GM15510 (cell line): ENCODE measurements around the gene CHCHD6.

Source experiments
- POLR2A ChIP-seq: IDR thresholded peaks from 3 replicates; pipeline ENCODE4 v1.6.1; 2011; ENCODE audit warnings: borderline replicate concordance; ENCODE audit not compliant: insufficient read length; ENCODE audit errors: extremely low read depth

CHCHD6 gene

DNA sequence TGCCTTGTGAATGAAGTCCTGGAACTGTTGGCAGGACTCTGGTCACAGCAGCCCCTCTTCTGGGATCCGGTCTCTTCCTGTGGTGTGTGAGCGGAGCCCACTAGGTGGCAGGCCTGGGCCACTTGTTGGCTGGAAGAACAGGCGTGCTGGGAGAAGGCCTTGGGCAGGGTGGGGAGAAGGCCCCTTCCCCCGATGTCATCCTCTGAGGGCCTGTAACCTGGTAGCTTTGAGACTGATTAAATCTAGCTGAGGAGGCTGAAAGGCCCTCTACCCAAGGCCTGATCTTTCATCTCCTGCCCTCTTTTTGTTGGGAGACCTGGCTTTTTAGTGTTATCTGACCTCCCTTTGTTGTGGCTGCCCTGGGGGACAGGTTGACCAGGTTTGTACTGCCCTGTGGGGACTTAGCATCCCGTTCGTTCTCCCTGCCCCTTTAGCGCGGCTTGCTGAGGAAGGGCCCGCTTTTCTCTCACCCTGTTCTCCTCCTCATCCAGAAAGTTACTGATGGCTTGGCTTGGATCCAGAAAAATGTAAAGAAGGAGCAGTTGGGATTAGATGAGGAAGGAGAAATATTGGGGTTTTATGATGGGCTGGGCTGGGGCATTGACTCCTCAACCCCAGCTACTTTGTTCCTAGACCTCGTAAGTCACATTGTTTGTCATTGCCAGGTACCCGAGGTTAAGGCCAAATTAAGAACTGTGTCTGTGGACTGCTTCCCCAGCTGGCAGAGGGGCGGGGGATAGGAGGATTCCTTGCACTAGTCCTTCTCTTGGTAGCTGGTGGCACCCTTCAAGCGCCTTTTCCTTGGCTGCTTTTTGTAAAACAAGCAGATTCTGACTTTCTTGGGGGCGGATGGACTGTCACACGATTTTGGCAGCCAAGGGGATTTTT is 48.5 kb downstream of the CHCHD6 start:
- no peak for TF ChIP-seq POLR2A

DNA sequence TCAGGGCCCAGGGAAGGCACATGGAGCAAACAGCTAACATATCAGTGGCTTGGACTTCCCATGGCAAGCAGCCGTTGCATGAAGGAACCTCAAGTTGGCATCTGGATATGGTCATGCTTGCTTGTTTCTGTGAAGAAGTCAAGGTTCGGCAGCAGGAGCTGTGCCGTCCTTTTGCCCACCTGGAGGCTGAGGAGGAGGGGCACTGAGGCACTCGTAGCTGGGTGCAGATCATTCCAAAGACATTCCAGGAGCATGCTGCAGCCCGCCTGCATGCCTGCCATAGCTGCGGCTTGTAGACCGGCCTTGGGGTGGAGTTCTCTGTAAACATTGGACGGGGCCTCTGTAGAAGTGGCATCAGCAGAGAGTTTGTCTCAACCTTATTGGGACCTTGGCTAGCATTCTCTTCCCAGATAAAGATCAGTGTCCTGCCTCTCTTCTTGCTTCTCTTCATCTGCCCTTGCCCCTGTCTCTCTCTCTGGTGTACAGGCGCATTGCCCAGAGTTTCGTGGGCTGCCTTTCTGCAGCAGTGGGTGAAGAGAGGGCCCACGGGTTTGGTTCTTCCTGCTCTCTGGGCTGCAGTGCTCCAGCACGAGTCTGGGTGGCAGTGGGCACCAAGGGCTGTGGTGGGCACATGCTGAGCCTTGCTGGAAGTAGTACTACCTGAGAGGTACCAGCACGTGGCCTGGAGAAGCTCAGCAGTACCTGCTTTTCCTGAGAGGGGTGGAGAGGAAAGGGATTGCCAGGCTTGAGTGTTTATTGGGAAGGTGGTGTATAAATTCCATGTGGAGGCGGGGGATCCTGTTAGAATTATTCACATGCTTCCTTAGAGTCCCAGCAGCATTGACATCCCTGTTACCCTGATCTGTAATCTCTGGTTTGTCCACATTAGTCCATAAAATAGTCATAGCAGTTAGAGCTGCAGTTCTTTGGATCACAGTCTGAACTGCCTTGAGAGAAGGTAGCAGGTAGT is 49.4 kb downstream of the CHCHD6 start:
- no peak for TF ChIP-seq POLR2A

DNA sequence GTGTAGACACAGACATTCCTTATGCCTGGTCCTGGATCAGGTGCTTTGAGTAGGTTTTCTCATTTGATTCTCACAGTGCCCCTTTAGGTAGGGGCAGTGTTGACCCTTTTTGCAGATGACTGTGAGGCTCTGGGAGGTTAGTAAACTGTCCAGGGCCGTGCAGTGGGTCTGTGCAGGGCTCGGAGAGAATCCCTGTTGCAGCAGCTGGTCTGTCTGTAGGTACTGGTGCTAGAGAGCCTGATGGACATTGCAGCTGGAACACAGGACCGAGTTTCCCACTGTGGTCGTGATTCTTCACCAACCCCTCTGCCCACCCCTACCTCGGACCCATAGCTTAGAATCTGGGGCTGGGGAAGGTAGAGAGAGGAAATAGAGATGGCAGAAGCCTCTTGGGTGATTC is 51.8 kb downstream of the CHCHD6 start:
- no peak for TF ChIP-seq POLR2A

DNA sequence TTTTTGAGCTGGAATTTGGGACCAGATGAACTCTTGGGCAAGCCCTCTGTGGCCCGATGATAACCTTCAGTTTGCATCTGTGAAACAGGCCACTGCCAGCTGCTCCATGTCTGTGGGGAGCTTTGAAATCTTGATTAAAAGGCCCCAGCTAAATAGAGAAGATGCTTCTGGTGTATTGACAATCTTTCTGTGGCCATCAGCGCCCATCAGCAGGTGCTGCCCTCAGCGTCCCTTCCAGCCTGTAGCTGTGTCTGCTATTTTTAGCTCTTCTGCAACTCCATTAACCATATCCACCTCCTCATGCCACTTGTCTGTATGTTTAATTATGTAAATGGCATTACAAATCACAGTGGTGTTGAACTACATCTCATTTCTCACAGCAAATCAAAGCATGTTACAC is 54.0 kb downstream of the CHCHD6 start:
- no peak for TF ChIP-seq POLR2A

DNA sequence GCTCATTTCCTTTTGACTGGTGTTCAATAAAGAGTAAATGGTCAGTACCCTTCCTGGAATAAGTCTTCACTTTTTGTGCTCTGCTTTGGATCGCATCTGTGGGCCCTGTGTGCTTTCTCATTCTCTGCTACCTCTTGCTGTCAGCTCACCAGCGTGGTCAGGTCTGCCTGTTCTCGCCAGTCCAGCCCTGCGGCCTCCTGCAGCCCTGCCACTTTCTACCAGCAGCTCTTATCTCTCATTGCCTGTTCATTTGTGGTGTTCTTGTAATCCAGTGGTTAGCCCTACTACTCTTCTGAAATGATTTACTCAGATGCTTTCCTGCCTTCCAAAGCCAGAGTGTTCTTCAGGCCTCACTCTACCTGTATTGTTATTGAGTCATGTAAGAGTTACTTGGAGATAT is 54.8 kb downstream of the CHCHD6 start:
- no peak for TF ChIP-seq POLR2A

DNA sequence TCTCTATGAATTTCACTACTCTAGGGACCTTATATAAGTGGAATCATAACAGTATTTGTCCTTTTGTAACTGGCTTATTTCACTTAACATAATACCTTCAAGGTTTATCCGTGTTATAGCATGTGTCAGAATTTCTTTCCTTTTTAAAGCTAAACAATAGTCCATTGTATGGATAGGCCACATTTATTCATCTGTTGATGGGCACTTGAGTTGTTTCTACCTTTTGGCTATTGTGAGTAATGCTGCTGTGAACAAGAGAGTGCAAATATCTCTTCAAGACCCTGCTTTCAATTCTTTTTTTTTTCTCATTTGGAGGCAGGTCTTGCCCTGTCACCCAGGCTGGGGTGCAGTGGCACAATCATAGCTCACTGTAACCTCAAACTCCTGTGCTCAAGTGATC is 56.5 kb downstream of the CHCHD6 start:
- no peak for TF ChIP-seq POLR2A

DNA sequence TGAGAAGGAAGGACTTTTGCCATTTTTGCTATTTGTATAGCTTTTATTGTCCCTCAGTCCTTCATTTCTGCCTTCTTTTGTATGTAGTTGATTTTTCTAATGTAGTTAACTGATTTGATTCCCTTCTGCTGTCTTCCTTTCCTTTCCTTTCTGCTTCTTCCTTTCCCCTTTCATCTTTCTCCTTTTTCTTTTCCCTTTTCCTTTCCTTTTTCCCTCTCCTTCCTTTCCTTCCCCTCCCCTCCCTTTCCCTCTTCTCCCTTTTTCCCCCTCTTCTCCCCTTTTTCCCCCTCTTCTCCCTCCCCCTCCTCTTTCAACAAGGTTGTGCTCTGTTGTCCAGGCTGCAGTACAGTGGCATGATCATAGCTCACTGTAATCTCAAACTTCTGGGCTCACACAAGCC is 59.0 kb downstream of the CHCHD6 start:
- TF ChIP-seq POLR2A, result no peak

DNA sequence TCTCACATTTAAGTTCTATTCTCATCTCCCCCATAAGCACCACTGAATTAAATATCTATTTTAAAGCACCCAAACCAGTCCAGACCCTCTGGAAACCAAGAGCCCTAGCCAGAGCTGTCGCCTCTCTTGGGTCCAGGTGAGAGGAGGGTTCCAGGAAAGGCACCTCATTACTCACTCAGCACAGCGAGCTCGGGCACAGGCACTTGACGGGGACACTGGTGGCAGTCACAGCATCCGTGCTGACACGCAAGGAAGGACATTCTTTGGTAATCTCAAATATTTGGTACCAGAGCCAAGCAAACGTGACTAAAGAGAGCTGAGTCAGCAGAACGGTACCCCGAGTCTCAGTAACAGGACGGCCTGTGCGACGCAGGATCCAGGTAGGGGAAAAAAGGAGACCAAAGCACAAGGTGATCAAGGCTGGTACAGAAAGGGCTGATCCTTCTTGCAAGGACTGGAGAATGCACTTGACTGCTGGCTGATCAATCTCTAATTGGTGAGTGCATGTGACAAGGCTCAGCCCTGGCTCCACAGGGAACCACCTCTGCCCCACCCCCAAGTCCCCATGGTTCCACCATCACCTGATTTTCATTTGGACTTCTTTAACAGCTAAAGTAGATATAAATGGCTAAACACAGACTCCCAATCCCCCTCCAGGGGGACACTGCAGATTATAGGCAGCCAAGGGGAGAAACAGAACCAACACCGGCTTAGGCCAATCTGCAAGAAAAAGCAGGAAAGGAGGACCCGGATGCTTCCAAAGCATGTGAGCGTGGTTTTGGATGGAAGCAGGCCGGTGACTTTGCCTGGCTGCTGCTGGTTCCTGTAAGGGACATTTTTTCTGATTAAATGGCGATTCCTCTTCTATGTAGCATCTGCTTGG is 61.4 kb downstream of the CHCHD6 start:
- TF ChIP-seq POLR2A, result no peak

DNA sequence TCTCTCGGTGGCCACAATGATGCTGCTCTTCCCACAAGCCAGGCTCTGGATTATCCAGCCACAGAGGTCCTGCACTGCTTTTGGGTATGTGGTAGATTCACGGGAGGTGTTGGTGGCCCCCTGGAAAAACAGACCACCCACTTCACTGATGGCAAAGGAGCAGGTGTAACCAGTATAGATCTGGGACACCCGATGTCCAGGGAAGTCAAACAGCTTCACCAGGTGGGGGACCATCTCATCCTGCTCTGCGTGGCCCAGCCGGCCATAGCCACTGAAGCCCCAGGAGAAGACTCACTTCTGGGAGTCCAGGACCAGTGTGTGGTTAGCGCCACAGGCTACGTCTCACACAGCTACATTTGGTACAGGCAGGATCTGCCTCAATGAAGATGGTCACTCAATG is 62.6 kb downstream of the CHCHD6 start:
- TF ChIP-seq POLR2A, result no peak

DNA sequence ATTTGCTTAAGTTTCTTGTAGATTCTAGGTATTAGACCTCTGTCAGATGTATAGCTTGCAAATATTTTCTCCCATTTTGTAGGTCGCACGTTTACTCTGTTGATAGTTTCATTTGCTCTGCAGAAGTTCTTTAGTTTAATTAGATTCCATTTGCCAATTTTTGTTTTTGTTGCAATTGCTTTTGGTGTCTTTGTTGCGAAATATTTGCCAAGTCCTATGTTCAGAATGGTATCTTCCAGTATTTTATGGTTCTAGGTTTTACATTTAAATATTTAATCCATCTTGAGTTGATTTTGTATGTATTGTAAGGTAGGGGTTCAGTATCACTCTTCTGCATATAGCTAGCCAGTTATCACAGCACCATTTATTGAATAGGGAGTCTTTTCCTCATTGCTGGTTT is 64.9 kb downstream of the CHCHD6 start:
- TF ChIP-seq POLR2A, result no peak

DNA sequence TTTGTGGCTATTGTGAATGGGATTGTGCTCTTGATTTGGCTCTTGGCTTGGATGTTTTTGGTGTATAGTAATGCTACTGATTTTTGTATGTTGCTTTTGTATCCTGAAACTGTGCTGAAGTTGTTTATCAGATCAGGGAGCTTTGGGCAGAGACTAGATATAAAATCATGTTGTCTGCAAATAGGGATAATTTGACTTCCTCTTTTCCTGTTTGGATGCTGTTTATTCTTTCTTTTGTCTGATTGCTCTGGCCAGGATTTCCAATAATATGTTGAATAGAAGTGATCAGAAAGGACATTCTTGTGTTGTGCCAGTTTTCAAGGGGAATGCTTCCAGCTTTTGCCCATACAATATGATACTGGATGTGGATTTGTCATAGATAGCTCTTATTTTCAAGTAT is 66.1 kb downstream of the CHCHD6 start:
- no peak for TF ChIP-seq POLR2A

DNA sequence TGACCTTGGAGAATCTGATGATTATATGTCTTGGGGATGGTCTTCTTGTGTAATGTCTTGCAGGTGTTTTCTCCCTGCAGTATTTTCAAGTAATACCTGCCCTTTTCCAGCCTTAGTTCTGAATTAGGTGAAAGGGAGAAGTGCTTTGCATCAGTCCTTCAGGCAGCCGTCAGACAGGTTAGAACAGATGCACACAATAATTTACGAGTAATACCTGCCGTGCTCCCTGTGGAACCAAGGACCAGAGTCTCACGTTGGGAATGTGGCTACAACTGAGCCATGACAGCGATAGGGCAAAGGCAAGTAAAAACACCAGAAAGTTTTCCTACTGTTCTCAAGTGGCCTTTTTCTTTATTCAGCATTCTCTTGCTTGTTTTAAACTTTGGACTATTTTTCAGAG is 69.1 kb downstream of the CHCHD6 start:
- TF ChIP-seq POLR2A, result no peak

DNA sequence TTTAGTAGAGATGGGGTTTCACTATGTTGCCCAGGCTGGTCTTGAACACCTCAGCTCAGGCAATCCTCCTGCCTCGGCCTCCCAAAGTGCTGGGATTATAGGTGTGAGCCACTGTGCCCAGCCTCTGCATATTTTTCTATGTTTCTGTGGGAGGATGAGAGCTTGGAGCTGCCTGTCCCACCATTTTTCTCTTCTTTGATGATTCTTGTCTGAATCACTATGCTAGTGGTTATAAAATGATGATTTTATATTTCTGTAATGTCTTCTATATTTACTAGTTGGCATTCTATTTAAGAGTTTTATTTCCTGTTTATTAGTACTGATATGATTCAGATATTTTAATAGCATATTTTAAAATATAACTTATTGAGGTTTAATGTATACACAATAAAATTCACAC is 69.7 kb downstream of the CHCHD6 start:
- no peak for TF ChIP-seq POLR2A

DNA sequence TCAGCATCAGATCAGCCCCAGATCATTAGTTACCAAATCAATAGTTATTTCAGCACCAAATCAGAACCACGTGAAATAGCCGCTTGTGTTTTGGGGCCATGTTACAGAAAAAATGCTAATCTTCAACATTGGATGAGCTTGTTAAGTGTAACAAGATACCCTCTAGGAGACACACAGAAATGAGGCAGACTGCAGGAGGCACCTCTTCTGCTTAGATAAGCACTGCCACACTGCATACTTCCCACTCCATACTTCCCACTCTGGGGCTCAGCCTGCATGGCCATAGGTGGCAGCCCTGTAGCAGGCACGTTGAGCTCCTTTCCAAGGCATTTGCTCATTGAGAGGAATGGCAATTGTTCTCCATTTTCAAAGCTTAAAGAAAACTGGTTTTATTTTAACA is 73.3 kb downstream of the CHCHD6 start:
- no peak for TF ChIP-seq POLR2A
